Body of pancreas (tissue), 4 donors: ENCODE data around the gene DSTN.

ENCODE experiments used
- CTCF ChIP-seq, 7 experiments: fragments of 450-650 bp in 4 of 7; fragments of 200-600 bp in 3 of 7; sonication (generic) in 3 of 7; IDR thresholded peaks; one replicate each; pipeline ENCODE4 v1.5.1; 2016 to 2019; ENCODE audit warnings: antibody characterized with exemption in 7 of 7
- POLR2A ChIP-seq, 3 donors: fragments of 450-650 bp; IDR thresholded peaks; one replicate each; pipeline ENCODE4 v1.6.1; 2016; ENCODE audit warnings: antibody characterized with exemption in 3 of 3, mild to moderate bottlenecking in 2 of 3

- no peak for TF ChIP-seq CTCF (IDR thresholded peaks at IDR 0.05)
- TF ChIP-seq POLR2A (IDR thresholded peaks at IDR 0.05): no peak
These were observed 58.4 kb downstream of the DSTN start for GRCh38 chr20:17628101-17628841.
